ENCODE measurements around the gene CD99L2.

Gene CD99L2

DNA sequence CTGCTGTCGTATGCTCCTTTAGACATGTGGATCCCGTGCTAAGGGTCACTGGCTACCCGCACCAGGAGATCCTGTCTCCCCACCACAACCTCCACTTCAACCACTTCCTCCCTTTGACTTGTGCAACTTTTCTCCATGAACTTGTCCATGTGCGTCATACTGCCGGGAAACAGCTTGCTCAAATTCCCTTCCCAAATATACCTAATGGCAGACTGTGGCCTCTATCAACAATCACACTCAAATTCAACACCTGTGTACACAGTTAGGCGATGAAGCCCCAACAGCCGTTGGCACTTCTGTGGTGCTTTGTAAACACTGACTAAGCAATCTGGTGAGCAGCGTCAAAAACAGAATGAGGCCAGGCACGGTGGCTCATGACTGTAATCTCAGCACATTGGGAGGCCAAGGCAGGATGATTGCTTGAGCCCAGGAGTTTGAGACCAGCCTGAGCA, 49.5 kb downstream of the CD99L2 start:
- TF ChIP-seq MYC (IDR thresholded peaks at IDR 0.05; ENCODE audit: low read depth, low read length): peak; percentile 89
- TF ChIP-seq, protein P1, sequence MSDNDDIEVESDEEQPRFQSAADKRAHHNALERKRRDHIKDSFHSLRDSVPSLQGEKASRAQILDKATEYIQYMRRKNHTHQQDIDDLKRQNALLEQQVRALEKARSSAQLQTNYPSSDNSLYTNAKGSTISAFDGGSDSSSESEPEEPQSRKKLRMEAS (IDR thresholded peaks at IDR 0.05; ENCODE audit: low read depth, low read length): peak; percentile 87
- TF ChIP-seq, protein P2, sequence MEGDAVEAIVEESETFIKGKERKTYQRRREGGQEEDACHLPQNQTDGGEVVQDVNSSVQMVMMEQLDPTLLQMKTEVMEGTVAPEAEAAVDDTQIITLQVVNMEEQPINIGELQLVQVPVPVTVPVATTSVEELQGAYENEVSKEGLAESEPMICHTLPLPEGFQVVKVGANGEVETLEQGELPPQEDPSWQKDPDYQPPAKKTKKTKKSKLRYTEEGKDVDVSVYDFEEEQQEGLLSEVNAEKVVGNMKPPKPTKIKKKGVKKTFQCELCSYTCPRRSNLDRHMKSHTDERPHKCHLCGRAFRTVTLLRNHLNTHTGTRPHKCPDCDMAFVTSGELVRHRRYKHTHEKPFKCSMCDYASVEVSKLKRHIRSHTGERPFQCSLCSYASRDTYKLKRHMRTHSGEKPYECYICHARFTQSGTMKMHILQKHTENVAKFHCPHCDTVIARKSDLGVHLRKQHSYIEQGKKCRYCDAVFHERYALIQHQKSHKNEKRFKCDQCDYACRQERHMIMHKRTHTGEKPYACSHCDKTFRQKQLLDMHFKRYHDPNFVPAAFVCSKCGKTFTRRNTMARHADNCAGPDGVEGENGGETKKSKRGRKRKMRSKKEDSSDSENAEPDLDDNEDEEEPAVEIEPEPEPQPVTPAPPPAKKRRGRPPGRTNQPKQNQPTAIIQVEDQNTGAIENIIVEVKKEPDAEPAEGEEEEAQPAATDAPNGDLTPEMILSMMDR (IDR thresholded peaks at IDR 0.05; ENCODE audit: low read depth, low read length): no peak
- H3K4me3 ChIP-seq (ENCODE audit: low read depth, low read length): no peak overlapping the region
- DNase-seq (ENCODE audit: low read depth): peak; percentile 86

GRCh38 chrX:150847088-150847487, 51.4 kb downstream of the CD99L2 start:
- H3K4me3 ChIP-seq (ENCODE audit: low read depth, low read length): no peak overlapping the region
- TF ChIP-seq, protein P1 (IDR thresholded peaks at IDR 0.05; ENCODE audit: low read depth, low read length): no peak
- TF ChIP-seq, protein P2 (IDR thresholded peaks at IDR 0.05; ENCODE audit: low read depth, low read length): no peak
- TF ChIP-seq MYC (IDR thresholded peaks at IDR 0.05; ENCODE audit: low read depth, low read length): no peak
- no peak for TF ChIP-seq POLR2A (IDR thresholded peaks at IDR 0.05; ENCODE audit: extremely low read depth, insufficient read length)
- peak; percentile 49 for DNase-seq (ENCODE audit: low read depth)

DNA sequence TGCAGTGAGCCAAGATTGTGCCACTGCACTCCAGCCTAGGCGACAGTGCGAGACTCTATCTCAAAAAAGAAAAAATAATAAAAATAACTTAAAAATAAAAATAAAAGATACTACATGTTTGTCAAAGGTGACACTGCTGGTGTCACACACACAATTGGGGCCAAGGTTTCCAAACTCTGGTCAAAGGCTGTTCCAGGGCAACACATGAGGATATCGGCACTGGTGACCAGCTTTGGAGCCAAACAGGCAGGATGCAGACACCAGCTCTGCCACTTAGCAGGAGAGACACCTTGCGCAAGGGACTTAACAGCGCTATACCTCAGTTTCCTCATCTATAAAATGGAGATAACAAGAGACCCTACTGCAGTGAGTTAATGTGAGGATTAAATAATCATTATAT, 52.3 kb downstream of the CD99L2 start:
- no peak for DNase-seq (ENCODE audit: low read depth)
- TF ChIP-seq MYC (IDR thresholded peaks at IDR 0.05; ENCODE audit: low read depth, low read length) (no peak), POLR2A (IDR thresholded peaks at IDR 0.05; ENCODE audit: extremely low read depth, insufficient read length) (no peak)
- TF ChIP-seq, protein P1 (IDR thresholded peaks at IDR 0.05; ENCODE audit: low read depth, low read length): no peak
- TF ChIP-seq, protein P2 (IDR thresholded peaks at IDR 0.05; ENCODE audit: low read depth, low read length): no peak
- H3K4me3 ChIP-seq (ENCODE audit: low read depth, low read length): no peak overlapping the region

DNA sequence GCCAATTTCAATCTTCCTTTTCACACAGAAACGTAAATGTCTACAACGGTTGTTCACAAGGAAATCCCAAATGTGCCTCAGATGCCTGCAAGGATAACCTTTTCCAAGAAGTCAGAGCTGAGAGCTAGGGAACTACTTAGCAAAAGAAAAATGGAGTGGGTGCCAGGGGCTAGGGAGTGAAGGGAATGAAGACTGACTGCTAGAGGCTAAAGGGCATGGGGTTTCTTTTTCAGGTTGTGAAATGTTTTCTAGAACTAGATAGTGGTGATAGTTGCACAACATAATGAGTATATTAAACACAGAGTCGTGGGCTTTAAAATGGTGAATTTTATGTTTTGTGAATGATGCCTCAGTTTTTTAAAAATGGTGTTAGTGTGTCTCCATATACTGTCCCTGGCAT, 53.4 kb downstream of the CD99L2 start:
- no peak for TF ChIP-seq POLR2A (IDR thresholded peaks at IDR 0.05; ENCODE audit: extremely low read depth, insufficient read length)
- TF ChIP-seq, protein P1 (IDR thresholded peaks at IDR 0.05; ENCODE audit: low read depth, low read length): no peak
- TF ChIP-seq, protein P2 (IDR thresholded peaks at IDR 0.05; ENCODE audit: low read depth, low read length): no peak
- no peak for TF ChIP-seq MYC (IDR thresholded peaks at IDR 0.05; ENCODE audit: low read depth, low read length)
- no peak overlapping the region for H3K4me3 ChIP-seq (ENCODE audit: low read depth, low read length)

GRCh38 chrX:150844016-150844415, 54.5 kb downstream of the CD99L2 start:
- DNase-seq (ENCODE audit: low read depth): no peak
- TF ChIP-seq, protein P1 (IDR thresholded peaks at IDR 0.05; ENCODE audit: low read depth, low read length): no peak
- TF ChIP-seq, protein P2 (IDR thresholded peaks at IDR 0.05; ENCODE audit: low read depth, low read length): no peak
- no peak for TF ChIP-seq MYC (IDR thresholded peaks at IDR 0.05; ENCODE audit: low read depth, low read length)
- TF ChIP-seq POLR2A (IDR thresholded peaks at IDR 0.05; ENCODE audit: extremely low read depth, insufficient read length): no peak
- H3K4me3 ChIP-seq (ENCODE audit: low read depth, low read length): no peak overlapping the region

More for the DNA sequence above, 53.4 kb downstream of the CD99L2 start:
- DNase-seq (ENCODE audit: low read depth): peak; percentile 54
